NCI-H524 (cell line): ENCODE data around the gene UBE2R2.
A peak's percentile ranks its signal among the peaks of the same experiment; 100 is the strongest.

Experiments
- DNase-seq, 2 experiments: peaks; one replicate each; lab custom pipeline; 2025; lab: John Stamatoyannopoulos, UW

The UBE2R2 gene

GRCh38 chr9:33884856-33885701 lies 68.1 kb downstream of the UBE2R2 start:
- DNase-seq, result peak in 1 of 2 experiments; percentile 32

- DNase-seq, result no peak
Observed at GRCh38 chr9:33885948-33886347, 69.0 kb downstream of the UBE2R2 start.

DNA sequence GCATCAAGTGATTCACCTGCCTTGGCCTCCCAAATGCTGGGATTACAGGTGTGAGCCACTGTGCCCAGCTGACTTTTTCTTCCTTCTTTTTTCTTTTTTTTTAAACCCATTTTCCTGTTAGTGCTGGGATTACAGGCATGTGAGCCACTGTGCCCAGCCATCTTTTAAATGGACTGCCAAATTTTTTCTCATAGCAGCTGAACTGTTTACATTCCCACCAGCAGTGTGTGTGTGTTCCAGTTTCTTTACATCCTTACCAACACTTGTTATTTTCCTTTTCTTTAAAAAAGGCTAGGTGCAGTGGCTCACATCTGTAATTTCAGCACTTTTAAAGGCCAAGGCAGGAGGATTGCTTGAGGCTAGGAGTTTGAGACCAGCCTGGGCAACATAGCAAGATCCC lies 76.9 kb downstream of the UBE2R2 start:
- no peak for DNase-seq

DNA sequence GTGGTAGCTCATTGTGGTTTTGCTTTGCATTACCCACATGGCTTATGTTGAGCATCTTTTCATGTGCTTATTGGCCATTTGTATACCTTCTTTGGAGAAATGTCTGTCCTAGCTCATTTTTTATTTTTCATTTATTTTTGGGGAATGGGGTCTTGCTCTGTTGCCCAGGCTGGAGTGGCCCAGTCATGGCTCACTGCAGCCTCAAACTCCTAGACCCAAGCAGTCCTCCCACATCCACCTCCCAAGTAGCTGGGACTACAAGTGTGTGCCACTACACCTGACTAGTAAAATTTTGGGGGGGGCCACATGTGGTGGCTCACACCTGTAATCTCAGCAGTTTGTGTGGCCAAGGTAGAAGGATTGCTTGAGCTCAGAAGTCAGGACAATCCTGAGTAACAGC lies 77.4 kb downstream of the UBE2R2 start:
- no peak for DNase-seq

DNA sequence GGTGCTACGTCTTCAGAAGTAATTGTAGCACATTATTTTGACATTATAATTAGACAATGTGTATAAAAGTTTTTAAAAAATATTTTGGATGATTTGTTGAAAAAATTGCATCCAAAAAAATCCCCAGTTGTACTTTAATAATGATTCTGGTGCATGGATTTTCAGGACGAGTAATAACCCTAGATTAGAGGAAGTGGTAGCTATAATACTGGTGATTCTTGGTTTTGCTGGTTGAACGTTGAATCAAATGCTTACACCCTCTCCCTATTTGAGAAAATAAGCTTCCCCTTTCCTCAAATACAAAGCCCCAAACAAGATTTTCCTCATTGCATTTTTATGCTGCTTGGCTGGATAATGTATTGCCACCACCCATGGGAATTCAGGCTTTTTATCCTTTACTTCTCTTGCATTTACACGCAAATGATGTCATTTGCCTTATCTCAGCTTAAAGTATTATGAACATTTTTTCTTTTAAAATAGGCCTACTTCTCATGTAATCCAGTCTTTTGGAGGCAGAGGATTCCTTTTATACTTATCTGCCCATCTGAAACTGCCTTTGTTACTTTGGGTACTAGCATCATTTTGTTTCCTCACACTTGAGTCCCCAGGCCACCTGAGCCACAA lies 86.3 kb downstream of the UBE2R2 start:
- no peak for DNase-seq

DNA sequence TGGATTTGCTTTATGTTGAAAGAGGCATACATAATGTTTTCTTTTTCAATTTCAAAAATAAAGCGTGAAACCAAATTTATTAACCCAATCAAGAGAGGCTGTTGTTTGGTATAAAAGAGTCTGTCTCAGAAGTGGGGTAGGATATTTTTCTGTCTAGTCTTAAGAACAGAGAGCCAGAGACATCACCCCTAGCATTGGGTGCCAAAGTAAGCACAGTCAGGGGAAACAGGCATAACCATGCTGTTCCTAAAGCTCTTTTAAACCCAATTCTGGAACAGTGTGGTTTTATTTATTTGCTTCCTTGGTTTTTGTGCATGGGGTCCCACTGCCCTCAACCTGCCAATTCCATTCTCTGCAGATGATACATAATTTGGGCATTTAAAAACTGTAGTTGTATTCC lies 88.2 kb downstream of the UBE2R2 start:
- DNase-seq, result no peak

DNA sequence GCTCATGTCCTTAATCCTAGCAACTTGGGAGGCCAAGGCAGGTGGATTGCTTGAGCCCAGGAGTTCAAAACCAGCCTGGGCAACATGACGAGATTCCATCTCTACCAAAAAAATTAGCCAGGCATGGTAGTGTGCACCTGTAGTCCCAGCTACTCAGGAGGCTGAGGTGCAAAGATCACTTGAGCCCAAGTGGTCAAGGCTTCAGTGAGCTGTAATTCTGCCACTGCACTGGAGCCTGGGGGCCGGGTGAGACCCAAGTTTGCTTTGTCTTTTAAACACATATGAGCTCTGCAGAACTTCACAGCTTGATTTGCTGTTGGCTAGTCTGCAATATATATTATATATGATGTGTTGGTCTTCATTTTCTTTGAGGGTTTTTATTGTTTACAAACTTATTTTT lies 89.8 kb downstream of the UBE2R2 start:
- no peak for DNase-seq

- DNase-seq, result no peak
Observed at GRCh38 chr9:33907347-33907746, 90.4 kb downstream of the UBE2R2 start.

GRCh38 chr9:33908114-33908513 lies 91.2 kb downstream of the UBE2R2 start:
- peak in 1 of 2 experiments; percentile 14 for DNase-seq

DNA sequence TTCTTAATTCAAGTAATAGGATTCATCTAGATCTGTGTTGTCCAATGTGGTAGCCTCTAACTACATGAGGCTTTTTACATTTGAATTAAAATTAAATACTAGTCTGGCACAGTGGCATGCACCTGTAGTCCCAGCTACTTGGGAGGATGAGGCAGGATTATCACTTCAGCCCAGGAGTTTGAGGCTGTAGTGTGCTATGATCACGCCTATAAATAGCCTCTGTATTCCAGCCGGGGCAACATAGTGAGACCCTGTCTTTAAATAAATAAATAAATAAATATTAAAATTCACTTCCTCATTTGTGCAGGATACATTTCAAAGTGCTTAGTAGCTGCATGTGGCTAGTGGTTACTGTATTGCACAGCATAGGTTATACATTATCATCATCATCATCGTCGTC lies 91.8 kb downstream of the UBE2R2 start:
- DNase-seq, result no peak

- DNase-seq, result no peak
Observed at GRCh38 chr9:33913541-33913940, 96.6 kb downstream of the UBE2R2 start.

DNA sequence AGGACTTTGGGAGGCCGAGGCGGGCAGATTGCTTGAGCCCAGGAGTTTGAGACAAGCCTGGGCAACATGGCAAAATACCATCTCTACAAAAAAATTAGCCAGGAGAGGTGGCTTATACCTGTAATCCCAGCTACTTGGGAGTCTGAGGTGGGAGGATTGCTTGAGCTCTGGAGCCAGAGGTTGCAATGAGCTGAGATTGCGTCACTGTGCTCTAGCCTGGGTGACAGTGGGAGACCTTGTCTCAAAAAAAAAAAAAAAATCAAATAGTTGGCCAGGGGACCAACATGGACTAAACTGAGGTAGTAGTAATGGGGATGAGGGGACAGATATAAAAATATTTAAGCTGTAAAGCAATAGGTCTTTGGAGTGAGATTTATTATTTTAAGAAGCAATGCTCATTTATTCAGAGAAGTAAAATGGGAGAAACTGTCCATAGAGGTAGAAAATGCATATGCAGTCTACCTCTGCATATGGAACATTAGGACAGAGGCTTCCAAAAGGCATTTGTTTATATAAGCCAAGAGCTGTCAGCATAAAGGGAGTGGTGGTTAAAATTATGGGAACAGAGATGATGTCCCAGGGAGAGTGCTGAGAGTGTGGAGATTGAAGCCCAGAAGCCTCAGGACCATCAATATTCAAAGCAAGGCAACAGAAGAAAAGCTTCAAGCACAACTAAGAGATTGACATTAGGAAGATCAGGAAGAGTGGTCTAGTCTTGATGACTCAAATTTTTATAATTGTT lies 98.1 kb downstream of the UBE2R2 start:
- DNase-seq, result no peak

DNA sequence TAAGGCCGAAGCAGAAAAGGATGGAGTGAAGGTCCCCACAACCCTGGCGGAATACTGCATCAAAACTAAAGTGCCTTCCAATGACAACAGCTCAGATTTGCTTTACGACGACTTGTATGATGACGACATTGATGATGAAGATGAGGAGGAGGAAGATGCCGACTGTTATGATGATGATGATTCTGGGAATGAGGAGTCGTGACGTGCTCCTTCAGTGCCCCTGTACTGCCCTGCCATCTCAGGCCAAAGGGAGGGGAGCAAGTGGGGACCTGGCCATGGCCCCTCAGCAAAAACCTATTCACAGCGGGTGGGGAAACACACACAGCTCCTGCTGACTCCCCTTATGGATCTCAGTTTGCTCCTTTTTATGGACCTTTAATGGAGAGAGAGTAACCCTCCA lies 100.1 kb downstream of the UBE2R2 start:
- no peak for DNase-seq

- DNase-seq, result no peak
Observed at GRCh38 chr9:33919276-33919897, 102.4 kb downstream of the UBE2R2 start.

DNA sequence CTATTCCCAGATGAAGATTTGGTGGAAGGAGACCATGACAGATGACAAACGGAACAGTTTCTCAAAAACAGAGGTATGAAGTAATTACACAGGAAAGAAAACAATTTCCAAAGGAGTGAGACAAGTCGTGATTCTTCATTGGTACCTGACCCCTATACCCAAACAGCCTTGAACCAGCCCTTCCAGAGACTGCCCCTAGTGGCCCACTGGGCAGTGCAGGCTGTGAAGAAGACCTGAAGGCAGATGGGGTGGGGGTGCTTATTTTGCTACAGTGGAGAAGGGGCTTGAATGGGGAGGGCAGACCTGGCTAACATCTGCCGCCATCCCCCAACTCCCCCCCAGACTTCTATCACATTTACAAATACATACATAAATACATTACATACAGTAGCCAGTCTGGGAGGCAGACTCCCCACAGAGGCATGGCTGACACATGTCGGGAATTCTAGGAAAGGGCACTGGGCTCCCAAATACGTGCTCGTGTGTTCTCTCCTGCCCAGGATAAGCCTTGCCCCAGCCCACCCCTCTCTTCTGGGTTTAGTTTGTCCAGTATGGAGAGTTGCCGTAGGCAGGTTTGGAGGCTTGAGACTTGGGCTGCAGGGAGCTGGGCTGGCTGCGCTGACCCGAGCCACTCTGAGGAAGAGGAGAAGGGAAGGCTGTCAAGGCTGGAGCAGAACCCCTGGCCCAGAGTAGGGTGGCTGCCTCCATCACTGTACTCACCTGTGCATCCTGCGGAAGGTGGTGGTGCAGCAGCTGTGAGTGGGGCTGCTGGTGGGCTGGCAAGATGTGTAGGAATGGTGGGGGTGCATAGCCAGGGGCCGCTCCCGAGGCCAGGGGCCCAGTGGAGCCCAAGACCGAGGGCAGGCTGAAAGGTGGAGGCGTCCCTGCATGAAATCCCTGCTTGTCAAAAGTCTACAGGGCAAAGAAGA lies 105.3 kb downstream of the UBE2R2 start:
- peak; percentile 11 to 61 for DNase-seq

DNA sequence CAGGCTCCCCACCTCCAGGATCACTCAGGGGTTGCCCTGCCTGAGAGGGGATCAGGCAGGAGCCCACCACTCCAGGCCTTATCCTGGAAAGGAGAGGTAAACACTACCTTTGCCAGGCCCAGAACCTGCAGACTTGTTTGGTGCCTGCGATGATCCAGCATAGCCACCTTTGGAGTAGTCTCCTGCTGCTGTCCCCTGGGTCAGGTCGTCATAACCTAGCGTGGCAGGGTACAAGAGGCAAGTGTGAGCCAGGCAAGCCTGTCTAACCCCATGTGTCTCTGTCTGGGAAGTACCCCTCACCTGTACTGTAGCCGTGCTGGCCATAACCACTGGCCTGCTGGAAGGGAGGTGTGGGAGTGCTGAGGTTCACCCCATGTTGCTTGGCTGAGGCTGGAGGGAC lies 106.1 kb downstream of the UBE2R2 start:
- DNase-seq, result no peak

DNA sequence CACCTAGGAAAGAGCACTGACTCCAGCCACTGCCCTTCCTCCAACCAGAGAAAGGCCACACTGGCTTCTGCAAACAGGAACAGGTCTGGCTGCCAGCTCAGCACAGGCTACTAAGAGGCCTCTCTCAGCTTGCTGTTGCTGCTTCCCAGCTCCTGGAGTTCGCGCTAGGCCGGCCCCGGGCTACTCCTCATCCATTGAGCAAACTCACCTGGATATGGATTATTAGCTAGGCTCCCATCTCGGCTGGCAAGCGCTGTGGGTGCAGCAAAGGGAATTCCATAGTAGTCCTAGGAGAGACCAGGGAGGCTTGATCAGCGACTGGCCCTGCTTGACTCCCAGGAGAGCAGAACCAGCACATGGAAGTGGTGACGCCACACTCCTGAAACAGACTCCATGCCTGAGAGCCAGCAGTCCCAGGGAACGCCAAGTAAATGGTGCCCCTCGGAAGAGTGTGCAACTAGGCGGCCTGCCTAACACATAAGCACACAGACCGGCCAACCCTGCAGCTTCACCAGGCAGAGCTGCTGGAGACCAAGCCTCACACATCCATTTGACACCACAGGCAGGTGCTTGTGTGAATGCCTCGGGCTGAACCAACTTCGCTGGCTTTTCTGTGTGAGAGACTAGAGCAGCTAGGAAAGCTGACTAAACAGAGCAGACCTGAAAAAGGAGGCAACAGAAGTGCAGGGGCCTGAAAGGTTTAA lies 107.2 kb downstream of the UBE2R2 start:
- no peak for DNase-seq

GRCh38 chr9:33924978-33925797 lies 108.2 kb downstream of the UBE2R2 start:
- peak; percentile 11 to 46 for DNase-seq

DNA sequence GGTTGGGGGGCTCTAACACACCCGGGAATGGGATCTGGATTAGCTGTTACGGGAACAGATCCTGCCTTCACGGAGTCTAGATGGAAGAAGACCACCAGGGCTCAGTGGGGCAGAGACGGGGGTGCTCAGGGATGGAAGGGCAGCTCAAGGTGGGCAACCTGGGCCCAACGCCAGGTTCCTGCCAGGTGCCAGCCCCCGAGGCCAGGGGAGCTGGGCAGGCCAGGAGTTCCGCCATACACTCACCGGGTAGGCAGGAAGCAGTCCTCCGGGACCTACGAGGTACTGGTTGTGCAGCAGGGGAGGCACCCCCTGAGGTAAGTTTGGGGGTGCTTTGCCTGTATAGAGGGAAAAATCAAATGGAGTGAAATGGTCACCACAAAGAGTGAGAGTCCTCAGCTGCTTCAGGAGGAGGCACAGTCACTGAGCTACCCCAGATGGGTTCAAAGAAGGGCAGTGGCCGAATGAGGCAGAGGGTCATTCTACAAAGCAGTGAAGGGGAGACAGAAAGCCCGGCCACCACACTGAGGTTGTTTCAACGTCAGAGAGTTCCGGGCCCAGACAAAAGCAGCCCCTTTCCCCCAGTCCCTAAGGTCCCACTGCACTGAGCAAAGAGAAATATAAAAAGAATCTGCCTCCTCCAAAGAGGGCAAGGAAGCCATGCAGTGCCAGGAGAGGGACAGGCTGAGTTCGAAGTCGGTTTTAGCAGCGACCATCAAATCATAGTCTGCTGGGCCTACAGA lies 110.0 kb downstream of the UBE2R2 start:
- no peak for DNase-seq
